ENCODE measurements around the gene SH2D6.

DNA sequence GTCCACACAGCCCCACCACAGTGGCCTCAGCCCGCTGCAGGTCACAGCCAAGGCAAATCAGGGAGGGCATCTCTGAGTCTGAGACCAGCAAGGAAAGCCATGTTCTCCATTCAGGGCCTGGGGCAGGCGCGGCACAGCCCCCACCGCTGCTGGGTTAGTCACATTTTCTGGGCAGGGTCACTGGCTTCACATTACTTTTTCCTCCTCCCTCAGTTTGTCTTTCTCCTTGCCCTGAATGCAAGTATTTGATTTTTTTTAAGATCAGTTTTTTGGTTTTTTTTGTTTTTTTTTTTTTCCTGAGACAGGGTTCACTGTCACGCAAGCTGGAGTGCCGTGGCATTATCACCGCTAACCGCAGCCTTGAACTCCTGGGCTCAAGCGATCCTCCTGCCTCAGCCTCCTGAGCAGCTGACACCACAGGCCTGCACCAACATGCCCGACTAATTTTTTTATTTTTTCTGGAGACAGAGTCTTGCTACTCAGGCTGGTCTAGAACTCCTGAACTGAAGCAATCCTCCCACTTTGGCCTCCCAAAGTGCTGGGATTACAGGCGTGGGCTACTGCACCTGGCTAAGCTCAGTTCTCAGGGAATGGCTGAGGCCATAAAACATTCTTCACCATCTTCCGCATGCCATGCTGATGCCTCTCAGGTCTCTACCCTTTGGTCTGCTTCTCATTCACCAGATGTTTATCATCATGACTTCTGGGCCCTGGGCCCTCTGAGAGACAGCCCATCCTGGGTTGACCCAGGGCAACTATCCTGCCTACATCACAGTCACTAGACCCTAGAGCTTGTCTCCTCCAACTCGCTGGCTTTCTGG, 7.7 kb upstream of the SH2D6 start:
- TF ChIP-seq, protein P1, sequence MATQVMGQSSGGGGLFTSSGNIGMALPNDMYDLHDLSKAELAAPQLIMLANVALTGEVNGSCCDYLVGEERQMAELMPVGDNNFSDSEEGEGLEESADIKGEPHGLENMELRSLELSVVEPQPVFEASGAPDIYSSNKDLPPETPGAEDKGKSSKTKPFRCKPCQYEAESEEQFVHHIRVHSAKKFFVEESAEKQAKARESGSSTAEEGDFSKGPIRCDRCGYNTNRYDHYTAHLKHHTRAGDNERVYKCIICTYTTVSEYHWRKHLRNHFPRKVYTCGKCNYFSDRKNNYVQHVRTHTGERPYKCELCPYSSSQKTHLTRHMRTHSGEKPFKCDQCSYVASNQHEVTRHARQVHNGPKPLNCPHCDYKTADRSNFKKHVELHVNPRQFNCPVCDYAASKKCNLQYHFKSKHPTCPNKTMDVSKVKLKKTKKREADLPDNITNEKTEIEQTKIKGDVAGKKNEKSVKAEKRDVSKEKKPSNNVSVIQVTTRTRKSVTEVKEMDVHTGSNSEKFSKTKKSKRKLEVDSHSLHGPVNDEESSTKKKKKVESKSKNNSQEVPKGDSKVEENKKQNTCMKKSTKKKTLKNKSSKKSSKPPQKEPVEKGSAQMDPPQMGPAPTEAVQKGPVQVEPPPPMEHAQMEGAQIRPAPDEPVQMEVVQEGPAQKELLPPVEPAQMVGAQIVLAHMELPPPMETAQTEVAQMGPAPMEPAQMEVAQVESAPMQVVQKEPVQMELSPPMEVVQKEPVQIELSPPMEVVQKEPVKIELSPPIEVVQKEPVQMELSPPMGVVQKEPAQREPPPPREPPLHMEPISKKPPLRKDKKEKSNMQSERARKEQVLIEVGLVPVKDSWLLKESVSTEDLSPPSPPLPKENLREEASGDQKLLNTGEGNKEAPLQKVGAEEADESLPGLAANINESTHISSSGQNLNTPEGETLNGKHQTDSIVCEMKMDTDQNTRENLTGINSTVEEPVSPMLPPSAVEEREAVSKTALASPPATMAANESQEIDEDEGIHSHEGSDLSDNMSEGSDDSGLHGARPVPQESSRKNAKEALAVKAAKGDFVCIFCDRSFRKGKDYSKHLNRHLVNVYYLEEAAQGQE (IDR thresholded peaks at IDR 0.05; ENCODE audit: insufficient read depth in 1 of 2, low read depth in 2 of 2, low read length in 2 of 2): no peak
- TF ChIP-seq POLR2AphosphoS5 (IDR thresholded peaks at IDR 0.05; ENCODE audit: low read depth, low read length): no peak

All from PFSK-1 (cell line).